HG03175 (cell line): Measurements from ENCODE around the gene COPS6.

Experiments used
- ATAC-seq: cut with Tn5 transposase; IDR thresholded peaks from one replicate; pipeline ENCODE4 v1.9.1; 2021; ENCODE audit warnings: mild to moderate bottlenecking, moderate library complexity; ENCODE audit not compliant: unreplicated experiment

The COPS6 gene

DNA sequence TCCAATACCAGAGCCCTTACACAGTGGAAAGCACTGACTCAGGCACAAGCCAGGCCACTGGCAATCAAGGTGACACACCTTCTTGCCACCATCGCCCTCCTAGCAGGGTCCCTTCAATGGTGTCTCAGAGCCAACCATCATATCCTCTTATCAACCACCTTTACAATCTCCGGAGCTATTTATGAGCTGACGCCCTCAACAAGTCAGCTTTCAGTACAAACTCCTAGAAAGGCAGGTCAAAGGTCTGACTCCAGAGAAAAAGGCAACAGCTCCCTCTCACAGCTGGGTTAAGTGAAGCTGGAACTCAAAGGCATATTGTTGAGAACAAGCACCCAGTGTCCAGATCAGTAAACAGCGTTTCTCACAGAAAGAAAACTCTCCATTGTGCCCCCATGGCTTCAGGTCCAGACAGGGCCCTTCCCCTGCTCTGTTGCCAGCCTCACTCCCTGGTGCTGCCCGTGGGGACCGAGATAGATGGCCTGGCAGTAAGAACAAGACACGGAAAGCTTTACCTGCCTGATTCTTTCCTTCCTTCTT lies 9.7 kb upstream of the COPS6 start:
- ATAC-seq, result no peak

GRCh38 chr7:100080907-100081534 lies 7.7 kb upstream of the COPS6 start:
- ATAC-seq, result peak; percentile 15

- peak; percentile 80 for ATAC-seq
Observed at GRCh38 chr7:100081535-100082102, 7.2 kb upstream of the COPS6 start, which contains the start of gene ZNF3. TSS of gene ZNF3 (minus strand) at chr7:100081723. CDS start at chr7:100077357, 4,366 bp downstream.

DNA sequence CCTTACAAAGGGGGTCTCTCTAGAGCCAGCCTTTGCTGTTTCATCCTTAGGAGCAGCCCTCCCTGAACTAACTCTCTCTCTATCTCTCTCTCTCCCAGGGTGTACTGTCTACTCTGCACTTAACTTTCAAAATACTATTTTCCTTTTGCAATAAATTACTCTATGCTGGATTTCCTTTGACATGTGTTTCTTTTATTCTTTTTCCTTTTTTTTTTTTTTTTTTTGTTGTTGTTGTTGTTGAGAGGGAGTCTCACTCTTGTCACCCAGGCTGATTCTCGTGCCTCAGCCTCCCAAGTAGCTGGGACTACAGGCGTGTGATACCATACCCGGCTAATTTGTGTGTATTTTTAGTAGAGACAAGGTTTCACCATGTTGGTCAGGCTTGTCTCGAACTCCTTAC lies 5.8 kb upstream of the COPS6 start:
- no peak for ATAC-seq

GRCh38 chr7:100085515-100085914 lies 3.3 kb upstream of the COPS6 start:
- no peak for ATAC-seq

DNA sequence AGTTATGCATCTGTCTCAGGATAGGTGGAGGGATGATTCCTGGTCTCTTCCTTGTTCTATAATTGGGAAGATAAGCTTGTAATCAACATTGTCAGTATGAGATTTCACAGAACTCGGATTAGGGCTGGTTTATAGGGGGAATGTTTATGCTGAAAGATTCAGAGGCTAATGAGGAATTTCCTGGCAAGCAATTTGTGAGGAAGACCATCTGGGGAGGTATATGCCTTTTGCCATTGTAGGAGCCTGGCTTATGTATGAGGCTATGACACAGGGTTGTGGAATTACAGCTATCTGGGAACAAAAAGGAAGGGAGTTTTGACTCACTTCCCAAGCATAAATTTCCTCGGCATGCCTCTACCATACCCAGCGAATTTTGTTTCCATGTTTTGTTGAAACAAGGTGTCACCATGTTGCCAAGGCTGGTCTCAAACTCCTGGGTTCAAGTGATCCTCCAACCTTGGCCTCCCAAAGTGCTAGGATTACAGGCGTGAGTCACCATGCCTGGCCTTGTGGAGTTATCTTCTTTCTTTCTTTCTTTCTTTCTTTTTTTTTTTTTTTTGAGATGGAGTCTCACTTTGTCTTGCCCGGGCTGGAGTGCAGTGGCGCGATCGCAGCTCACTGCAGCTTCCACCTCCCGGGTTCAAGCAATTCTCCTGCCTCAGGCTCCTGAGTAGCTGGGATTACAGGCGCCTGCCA lies 1.6 kb upstream of the COPS6 start:
- no peak for ATAC-seq

- no peak for ATAC-seq
Observed at GRCh38 chr7:100088095-100088620, 611 bp upstream of the COPS6 start.

GRCh38 chr7:100089458-100090196 lies 858 bp downstream of the COPS6 start:
- ATAC-seq, result no peak

- no peak for ATAC-seq
Observed at GRCh38 chr7:100090527-100091410, 2.0 kb downstream of the COPS6 start.

GRCh38 chr7:100091411-100092181 lies 2.8 kb downstream of the COPS6 start:
- no peak for ATAC-seq

GRCh38 chr7:100093054-100093453 lies 4.3 kb downstream of the COPS6 start:
- ATAC-seq, result no peak

GRCh38 chr7:100093498-100093897 lies 4.7 kb downstream of the COPS6 start:
- ATAC-seq, result no peak

DNA sequence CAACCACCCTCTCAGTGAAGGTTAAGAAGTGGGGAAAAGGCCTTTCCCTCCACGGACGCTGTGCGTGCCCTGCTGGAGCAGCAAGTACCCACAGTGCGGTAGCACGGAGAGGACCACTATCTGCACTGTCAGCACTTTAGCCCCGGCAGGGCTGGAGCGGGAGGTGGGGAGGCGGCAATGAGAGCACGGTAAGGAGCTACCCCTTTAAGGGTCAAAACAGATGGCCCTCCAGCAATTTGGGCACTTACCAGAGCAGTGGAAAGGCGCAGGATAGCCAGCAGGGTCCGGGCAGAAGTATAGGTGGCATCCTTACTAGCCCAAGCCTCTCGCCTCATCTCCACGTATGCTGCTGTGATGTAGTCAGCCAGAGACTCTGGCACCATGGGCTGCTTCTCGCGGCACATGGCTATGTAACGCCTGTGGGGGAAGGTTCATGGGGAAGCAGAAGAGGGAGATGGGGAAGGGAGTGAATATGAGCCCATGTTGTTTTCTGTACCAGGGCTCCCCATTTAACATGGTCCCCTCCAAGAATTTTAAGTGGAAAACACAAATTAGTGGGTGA lies 5.2 kb downstream of the COPS6 start:
- no peak for ATAC-seq

GRCh38 chr7:100095289-100095688 lies 6.5 kb downstream of the COPS6 start:
- no peak for ATAC-seq

DNA sequence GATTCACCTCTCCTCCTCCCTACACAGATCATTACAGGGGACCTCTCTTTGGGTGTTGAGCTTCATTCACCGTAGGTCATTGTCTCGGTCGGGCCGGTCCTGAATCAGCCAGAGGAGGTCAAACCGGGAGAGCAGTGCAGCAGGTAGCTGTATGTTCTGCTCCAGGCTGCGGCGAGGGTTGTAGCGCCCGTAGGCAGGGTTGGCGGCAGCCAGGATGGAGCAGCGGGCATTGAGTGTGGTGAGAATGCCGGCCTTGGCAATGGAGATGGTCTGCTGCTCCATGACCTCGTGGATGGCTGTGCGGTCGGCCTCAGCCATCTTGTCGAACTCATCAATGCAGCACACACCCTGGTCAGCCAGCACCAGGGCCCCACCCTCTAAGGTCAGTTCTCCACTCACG lies 6.9 kb downstream of the COPS6 start:
- ATAC-seq, result no peak

DNA sequence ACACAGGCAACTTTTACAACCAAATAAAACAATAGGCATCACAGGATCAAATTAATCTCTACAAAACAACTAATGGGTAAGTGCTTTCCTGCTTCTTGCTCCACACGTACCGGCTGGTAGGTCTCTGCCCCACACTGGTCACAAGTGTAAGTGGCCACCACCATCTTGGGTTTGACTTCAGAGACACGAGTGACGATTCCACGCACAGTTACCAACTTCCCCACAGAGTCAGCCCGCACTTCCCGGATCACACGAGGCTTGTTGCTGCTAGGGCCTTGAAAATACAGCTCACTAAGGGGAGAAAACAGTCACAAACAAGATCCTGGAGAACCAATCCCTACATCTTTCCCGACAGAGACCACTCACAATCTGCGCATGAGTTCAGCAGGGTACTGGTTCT lies 10.1 kb downstream of the COPS6 start:
- no peak for ATAC-seq

DNA sequence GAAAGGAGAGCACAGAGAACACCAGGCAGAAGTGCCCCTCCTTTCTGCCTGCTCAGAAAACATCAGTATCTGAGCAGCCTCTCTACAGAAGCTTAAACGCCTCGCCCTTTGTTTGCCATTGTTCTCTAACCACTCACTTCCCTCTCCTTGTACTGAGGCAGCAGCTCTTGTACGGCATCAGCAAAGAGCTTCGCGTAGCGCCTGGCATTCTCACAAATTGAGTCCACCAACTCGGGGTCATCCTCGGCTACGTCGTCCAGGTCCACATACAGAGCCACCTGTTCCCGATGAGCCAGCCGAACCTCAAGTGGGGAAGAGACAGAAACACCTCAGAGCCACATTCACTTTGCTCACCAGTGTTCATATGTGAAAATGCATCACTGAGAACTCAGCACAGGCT lies 10.7 kb downstream of the COPS6 start:
- no peak for ATAC-seq

DNA sequence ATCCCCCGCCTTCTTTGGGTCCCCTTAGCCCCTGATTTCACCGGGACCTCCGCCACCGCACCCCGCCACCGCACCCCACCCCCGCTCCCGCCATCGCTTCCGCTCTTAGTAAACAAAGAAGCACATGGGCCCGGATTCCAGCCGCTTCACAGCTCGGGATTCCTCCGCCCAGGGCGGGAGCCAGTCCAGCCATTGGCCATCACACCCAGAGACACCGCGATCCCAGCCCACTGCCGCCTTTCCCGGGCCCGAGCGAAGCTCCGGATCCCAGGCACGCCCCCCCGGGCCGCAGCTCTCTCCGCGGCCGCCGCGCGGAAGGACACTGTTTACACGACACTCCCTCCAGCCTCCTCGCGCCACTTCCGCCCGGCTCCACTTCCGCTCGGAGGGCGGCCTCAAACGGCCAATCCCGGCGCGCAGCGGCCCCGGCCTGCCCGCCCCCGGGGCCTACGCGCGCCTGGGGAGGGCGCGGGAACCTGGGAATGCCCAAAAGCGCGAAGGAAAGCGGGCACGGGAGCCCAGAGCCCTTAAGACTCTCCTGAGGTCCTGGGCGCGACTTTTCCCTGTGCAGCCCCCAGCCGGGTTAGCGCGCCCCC lies 11.7 kb downstream of the COPS6 start:
- ATAC-seq, result peak; percentile 65
